Endothelial cell (in vitro differentiated cells): Measurements from ENCODE around the gene RAC3. TPM values are rescaled to one million over a fixed set of nuclear protein-coding genes. Genes with fewer than 3 reads are reported as not detected.
A peak's percentile ranks its signal among the peaks of the same experiment; 100 is the strongest.

ENCODE experiments used
- DNase-seq: peaks from one replicate; pipeline ENCODE4 v3.0.0; 2021; ENCODE audit warnings: low spot score
- H3K27ac Mint-ChIP-seq: one replicate; pipeline ENCODE4 v1.8.0; 2021; ENCODE audit warnings: mixed read lengths, inconsistent platforms; ENCODE audit not compliant: unreplicated experiment
- H3K27me3 Mint-ChIP-seq: one replicate; pipeline ENCODE4 v1.8.0; 2021; ENCODE audit warnings: mild to moderate bottlenecking, moderate library complexity, mixed read lengths, inconsistent platforms; ENCODE audit not compliant: unreplicated experiment
- H3K36me3 Mint-ChIP-seq: one replicate; pipeline ENCODE4 v1.8.0; 2021; ENCODE audit warnings: mild to moderate bottlenecking, low read depth, mixed read lengths, inconsistent platforms; ENCODE audit not compliant: unreplicated experiment
- H3K4me1 Mint-ChIP-seq: one replicate; pipeline ENCODE4 v1.8.0; 2021; ENCODE audit warnings: mild to moderate bottlenecking, mixed read lengths, inconsistent platforms; ENCODE audit not compliant: unreplicated experiment
- H3K4me3 Mint-ChIP-seq: one replicate; pipeline ENCODE4 v1.8.0; 2021; ENCODE audit warnings: mild to moderate bottlenecking, mixed read lengths, inconsistent platforms; ENCODE audit not compliant: unreplicated experiment
- H3K9me3 Mint-ChIP-seq: one replicate; pipeline ENCODE4 v1.8.0; 2021; ENCODE audit warnings: mixed read lengths, inconsistent platforms; ENCODE audit not compliant: unreplicated experiment
- CTCF ChIP-seq: fragments of 200-600 bp; sonication (generic); IDR thresholded peaks from one replicate; pipeline ENCODE4 v1.5.0; 2021; ENCODE audit warnings: antibody characterized with exemption; ENCODE audit not compliant: unreplicated experiment
- total RNA-seq: library from RNA; stranded (reverse); fragmentation: NEBNext Ultra II Directional; extraction: Animal tissue kit (Norgen Biotek cat#: 25700); gene quantifications from one replicate; pipeline ENCODE4 v1.2.1, GENCODE V29; 2021; ENCODE audit not compliant: unreplicated experiment

The RAC3 gene
- total RNA-seq, 1 donor from 2014 or later: 24.0 TPM

GRCh38 chr17:82021107-82021899 lies 10.2 kb upstream of the RAC3 start:
- Mint-ChIP-seq H3K4me3 (peak overlapping the region; percentile 91), H3K36me3 (peaks cover 4% of the 10 kb centered on the region), H3K27ac (no peak overlapping the region), H3K9me3 (no peaks in the 10 kb centered on the region), H3K27me3 (peaks cover 6% of the 10 kb centered on the region), H3K4me1 (peaks cover 5% of the 10 kb centered on the region)
- TF ChIP-seq CTCF: peak; percentile 20
- peak; percentile 53 for DNase-seq

GRCh38 chr17:82021900-82022309 lies 9.6 kb upstream of the RAC3 start:
- Mint-ChIP-seq H3K4me3 (peak overlapping the region; percentile 91), H3K9me3 (no peaks in the 10 kb centered on the region), H3K27me3 (peaks cover 8% of the 10 kb centered on the region), H3K36me3 (peaks cover 4% of the 10 kb centered on the region), H3K4me1 (peaks cover 5% of the 10 kb centered on the region), H3K27ac (no peak overlapping the region)
- DNase-seq: no peak
- TF ChIP-seq CTCF: no peak

- no peak for DNase-seq
- peaks cover 5% of the 10 kb centered on the region for H3K4me1 Mint-ChIP-seq
- H3K4me3 Mint-ChIP-seq: peak within 1 kb of the TSS; percentile 91
- peaks cover 8% of the 10 kb centered on the region for H3K27me3 Mint-ChIP-seq
- H3K27ac Mint-ChIP-seq: no peak within 1 kb of the TSS
- TF ChIP-seq CTCF: no peak
- peaks cover 4% of the 10 kb centered on the region for H3K36me3 Mint-ChIP-seq
- H3K9me3 Mint-ChIP-seq: no peaks in the 10 kb centered on the region
Measured at GRCh38 chr17:82022310-82022980, 9.0 kb upstream of the RAC3 start, which contains the start of gene CENPX. TSS of gene CENPX (minus strand) at chr17:82022878. CDS start at chr17:82022861, 17 bp downstream.

- peaks cover 4% of the 10 kb centered on the region for H3K36me3 Mint-ChIP-seq
- peaks cover 5% of the 10 kb centered on the region for H3K4me1 Mint-ChIP-seq
- peak within 1 kb of the TSS; percentile 91 for H3K4me3 Mint-ChIP-seq
- no peaks in the 10 kb centered on the region for H3K9me3 Mint-ChIP-seq
- peaks cover 8% of the 10 kb centered on the region for H3K27me3 Mint-ChIP-seq
- no peak for TF ChIP-seq CTCF
- no peak within 1 kb of the TSS for H3K27ac Mint-ChIP-seq
- peak; percentile 100 for DNase-seq
Measured at GRCh38 chr17:82022981-82023446, 8.5 kb upstream of the RAC3 start, which contains the start of gene LRRC45. TSS of gene LRRC45 (plus strand) at chr17:82023305. CDS start at chr17:82023644, 339 bp downstream.
